GM21447 (cell line): Measurements from ENCODE around the gene AKAP6.

Source experiments
- ATAC-seq: cut with Tn5 transposase; IDR thresholded peaks from one replicate; pipeline ENCODE4 v1.9.1; 2021; ENCODE audit not compliant: unreplicated experiment

AKAP6 gene

GRCh38 chr14:32808644-32809043 is 479.5 kb downstream of the AKAP6 start:
- no peak for ATAC-seq

- no peak for ATAC-seq
Measured at GRCh38 chr14:32809255-32809654, 480.2 kb downstream of the AKAP6 start.

- no peak for ATAC-seq
Measured at GRCh38 chr14:32813401-32813800, 484.3 kb downstream of the AKAP6 start.

GRCh38 chr14:32814721-32815120 is 485.6 kb downstream of the AKAP6 start:
- ATAC-seq = no peak

GRCh38 chr14:32816588-32816987 is 487.5 kb downstream of the AKAP6 start:
- ATAC-seq = no peak

GRCh38 chr14:32817780-32818179 is 488.7 kb downstream of the AKAP6 start:
- ATAC-seq = no peak

GRCh38 chr14:32818581-32818980 is 489.5 kb downstream of the AKAP6 start:
- no peak for ATAC-seq

GRCh38 chr14:32820181-32820580 is 491.1 kb downstream of the AKAP6 start:
- ATAC-seq = no peak

GRCh38 chr14:32820682-32821081 is 491.6 kb downstream of the AKAP6 start:
- ATAC-seq = no peak

- no peak for ATAC-seq
Measured at GRCh38 chr14:32821964-32822653, 493.0 kb downstream of the AKAP6 start.

- no peak for ATAC-seq
Measured at GRCh38 chr14:32823706-32824105, 494.6 kb downstream of the AKAP6 start.

GRCh38 chr14:32824195-32824594 is 495.1 kb downstream of the AKAP6 start:
- no peak for ATAC-seq

GRCh38 chr14:32825058-32825457 is 496.0 kb downstream of the AKAP6 start:
- no peak for ATAC-seq

GRCh38 chr14:32826404-32827082 is 497.4 kb downstream of the AKAP6 start:
- ATAC-seq = no peak

- ATAC-seq = no peak
Measured at GRCh38 chr14:32827514-32827913, 498.4 kb downstream of the AKAP6 start.

- no peak for ATAC-seq
Measured at GRCh38 chr14:32835924-32836323, 506.8 kb downstream of the AKAP6 start.

GRCh38 chr14:32841698-32842097 is 512.6 kb downstream of the AKAP6 start:
- no peak for ATAC-seq

- ATAC-seq = no peak
Measured at GRCh38 chr14:32846821-32847365, 517.8 kb downstream of the AKAP6 start.

- ATAC-seq = no peak
Measured at GRCh38 chr14:32847867-32848266, 518.8 kb downstream of the AKAP6 start.

GRCh38 chr14:32865827-32866376 is 536.8 kb downstream of the AKAP6 start:
- no peak for ATAC-seq

- no peak for ATAC-seq
Measured at GRCh38 chr14:32883188-32883587, 554.1 kb downstream of the AKAP6 start.
